Mesenchymal stem cell (in vitro differentiated cells and primary cell): ENCODE results near the gene EML1.
A peak's percentile ranks its signal among the peaks of the same experiment; 100 is the strongest.

ENCODE experiments used
- DNase-seq: peaks from one replicate; pipeline ENCODE4 v3.0.0-alpha.2; 2013
- H2AFZ ChIP-seq: one replicate; pipeline ENCODE4 v1.6.1; 2013; ENCODE audit warnings: low read depth, mild to moderate bottlenecking, control low read depth, inconsistent platforms, low read length, moderate library complexity
- H2AK5ac ChIP-seq: 2 replicates; pipeline ENCODE4 v1.6.1; 2013; ENCODE audit warnings: low read length, moderate library complexity, mild to moderate bottlenecking, inconsistent platforms; ENCODE audit not compliant: severe bottlenecking
- H2BK120ac ChIP-seq: one replicate; pipeline ENCODE4 v1.6.1; 2013; ENCODE audit warnings: low read depth, mild to moderate bottlenecking, inconsistent platforms, low read length, moderate library complexity
- H2BK12ac ChIP-seq, 2 experiments: one replicate each; pipeline ENCODE4 v1.6.1; 2013; ENCODE audit warnings: inconsistent platforms in 2 of 2, low read length in 2 of 2, mild to moderate bottlenecking in 2 of 2, moderate library complexity in 2 of 2, control low read depth in 1 of 2
- H2BK15ac ChIP-seq: one replicate; pipeline ENCODE4 v1.6.1; 2013; ENCODE audit warnings: mild to moderate bottlenecking, low read depth, inconsistent platforms; ENCODE audit not compliant: poor library complexity, severe bottlenecking
- H2BK5ac ChIP-seq: 2 replicates; pipeline ENCODE4 v1.6.1; 2013; ENCODE audit warnings: low read depth, mild to moderate bottlenecking, low read length, control low read depth, inconsistent platforms; ENCODE audit not compliant: poor library complexity, severe bottlenecking
- H3K14ac ChIP-seq, 2 experiments: one replicate each; pipeline ENCODE4 v1.6.1; 2013; ENCODE audit warnings: inconsistent platforms in 2 of 2, low read length in 2 of 2, control low read depth in 1 of 2, mild to moderate bottlenecking in 1 of 2, moderate library complexity in 1 of 2
- H3K18ac ChIP-seq, 2 experiments: one replicate each; pipeline ENCODE4 v1.6.1; 2013; ENCODE audit warnings: inconsistent platforms in 2 of 2, low read length in 2 of 2, control low read depth in 1 of 2, low read depth in 1 of 2, mild to moderate bottlenecking in 1 of 2
- H3K23ac ChIP-seq, 2 experiments: one replicate each; pipeline ENCODE4 v1.6.1; 2013; ENCODE audit warnings: inconsistent platforms in 2 of 2, low read length in 2 of 2, mild to moderate bottlenecking in 2 of 2, moderate library complexity in 2 of 2, control low read depth in 1 of 2
- H3K27ac ChIP-seq: 2 replicates; pipeline ENCODE4 v1.5.1; 2013; ENCODE audit warnings: mild to moderate bottlenecking, moderate library complexity, low read length, control low read depth, inconsistent platforms; ENCODE audit not compliant: poor library complexity, severe bottlenecking
- H3K27me3 ChIP-seq, 2 experiments: 2 replicates each; pipeline versions ENCODE4 v1.6.1 to v1.7.0; 2013; ENCODE audit warnings: low read length in 2 of 2, mild to moderate bottlenecking in 2 of 2, moderate library complexity in 2 of 2, control low read depth in 1 of 2, inconsistent platforms in 1 of 2; ENCODE audit not compliant: control insufficient read depth in 1 of 2, insufficient read depth in 1 of 2
- H3K36me3 ChIP-seq, 2 experiments: 2 replicates each; pipeline versions ENCODE4 v1.6.1 to v1.7.0; 2013; ENCODE audit warnings: low read length in 2 of 2, control low read depth in 1 of 2, inconsistent platforms in 1 of 2, low read depth in 1 of 2, mild to moderate bottlenecking in 1 of 2; ENCODE audit not compliant: insufficient read depth in 2 of 2, control insufficient read depth in 1 of 2
- H3K4ac ChIP-seq, 2 experiments: one replicate each; pipeline ENCODE4 v1.6.1; 2013; ENCODE audit warnings: inconsistent platforms in 2 of 2, low read length in 2 of 2, mild to moderate bottlenecking in 2 of 2, moderate library complexity in 2 of 2, control low read depth in 1 of 2, low read depth in 1 of 2
- H3K4me1 ChIP-seq: 2 replicates; pipeline ENCODE4 v1.6.1; 2013; ENCODE audit warnings: low read depth, low read length, control low read depth; ENCODE audit not compliant: control insufficient read depth, insufficient read depth
- H3K4me2 ChIP-seq: 2 replicates; pipeline ENCODE4 v1.6.1; 2013; ENCODE audit warnings: low read length, mild to moderate bottlenecking, inconsistent platforms; ENCODE audit not compliant: poor library complexity, severe bottlenecking
- H3K4me3 ChIP-seq, 2 experiments: 2 replicates each; pipeline versions ENCODE4 v1.5.1 to v1.7.0; 2013; ENCODE audit warnings: low read length in 2 of 2, mild to moderate bottlenecking in 2 of 2, control low read depth in 1 of 2, low read depth in 1 of 2; ENCODE audit not compliant: insufficient read depth in 1 of 2
- H3K79me1 ChIP-seq: replicated peaks from 2 replicates; pipeline ENCODE4 v1.6.1; 2013; ENCODE audit warnings: mild to moderate bottlenecking, control low read depth, low read length, inconsistent platforms; ENCODE audit not compliant: poor library complexity, severe bottlenecking
- H3K9ac ChIP-seq: 2 replicates; pipeline ENCODE4 v1.7.0; 2013; ENCODE audit warnings: mild to moderate bottlenecking, low read length, moderate library complexity
- H3K9me3 ChIP-seq: 2 replicates; pipeline ENCODE4 v1.7.0; 2013; ENCODE audit warnings: mild to moderate bottlenecking, low read length; ENCODE audit not compliant: control insufficient read depth
- H4K8ac ChIP-seq: one replicate; pipeline ENCODE4 v1.6.1; 2013; ENCODE audit warnings: inconsistent platforms, mild to moderate bottlenecking, low read length, moderate library complexity
- H4K91ac ChIP-seq: one replicate; pipeline ENCODE4 v1.6.1; 2013; ENCODE audit warnings: mild to moderate bottlenecking, low read length, inconsistent platforms
- WGBS: methylation state at CpG from one replicate; pipeline ENCODE4 v1.1.7; 2013; ENCODE audit warnings: mixed read lengths; 5-methylcytosine and 5-hydroxymethylcytosine counted together

EML1 gene

DNA sequence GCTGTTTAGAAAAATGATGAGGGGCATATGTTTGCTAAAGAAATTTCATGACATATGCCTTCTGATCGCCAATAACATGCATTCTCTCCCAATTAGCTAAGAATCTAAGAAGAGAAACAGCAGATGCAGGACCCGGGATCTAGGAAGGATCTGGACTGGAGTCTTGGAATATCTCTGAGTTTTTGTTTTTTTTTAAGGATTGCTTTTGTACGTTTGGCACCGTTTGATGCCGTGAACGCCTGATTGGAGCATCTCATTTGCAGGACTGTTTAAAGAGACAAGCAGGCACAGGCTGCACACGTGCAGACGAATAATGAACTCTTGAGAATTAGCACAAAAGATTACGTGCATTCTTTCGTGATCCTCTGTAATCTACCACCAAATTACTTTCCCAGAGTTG lies 13.6 kb downstream of the EML1 start:
- H2AK5ac ChIP-seq, result no peak overlapping the region

GRCh38 chr14:99807413-99808153 lies 14.4 kb downstream of the EML1 start:
- H3K4me2 ChIP-seq, result no peak overlapping the region
- no peak overlapping the region for H3K18ac ChIP-seq
- no peak overlapping the region for H2AK5ac ChIP-seq
- H4K91ac ChIP-seq, result no peak overlapping the region
- WGBS, result 95% methylated on average over 9 of the region's 10 CpGs
- no peak overlapping the region for H2AFZ ChIP-seq
- no peaks in the 10 kb centered on the region for H3K9me3 ChIP-seq
- H3K23ac ChIP-seq, result no peak overlapping the region
- H3K9ac ChIP-seq, result peak overlapping the region; percentile 75
- H2BK120ac ChIP-seq, result no peak overlapping the region
- peaks cover 20% of the 10 kb centered on the region for H3K79me1 ChIP-seq
- no peak overlapping the region for H3K4ac ChIP-seq
- H3K36me3 ChIP-seq, result no peaks in the 10 kb centered on the region
- H3K27ac ChIP-seq, result no peak overlapping the region
- peak overlapping the region in 1 of 2 experiments; percentile 59 for H3K4me3 ChIP-seq
- H3K27me3 ChIP-seq, result no peaks in the 10 kb centered on the region
- no peak overlapping the region for H3K14ac ChIP-seq
- H2BK15ac ChIP-seq, result no peak overlapping the region
- H2BK5ac ChIP-seq, result no peak overlapping the region
- DNase-seq, result no peak
- H3K4me1 ChIP-seq, result peaks cover 4% of the 10 kb centered on the region
- no peak overlapping the region for H4K8ac ChIP-seq
- no peak overlapping the region for H2BK12ac ChIP-seq

More for the DNA sequence above, 13.6 kb downstream of the EML1 start:
- Histone ChIP-seq H2AFZ (no peak overlapping the region), H3K14ac (no peak overlapping the region), H4K91ac (no peak overlapping the region), H3K4me2 (no peak overlapping the region), H3K4ac (no peak overlapping the region), H3K36me3 (no peaks in the 10 kb centered on the region), H3K4me3 (peak overlapping the region in 1 of 2 experiments; percentile 59), H3K79me1 (peaks cover 25% of the 10 kb centered on the region), H3K27me3 (no peaks in the 10 kb centered on the region), H3K18ac (no peak overlapping the region), H3K9ac (no peak overlapping the region), H2BK5ac (no peak overlapping the region), H4K8ac (no peak overlapping the region), H3K23ac (no peak overlapping the region), H3K9me3 (no peaks in the 10 kb centered on the region), H2BK12ac (no peak overlapping the region), H3K27ac (no peak overlapping the region), H2BK120ac (no peak overlapping the region), H2BK15ac (no peak overlapping the region), H3K4me1 (peaks cover 11% of the 10 kb centered on the region)
- WGBS, result 93% methylated on average over 9 of the region's 10 CpGs
- DNase-seq, result no peak

DNA sequence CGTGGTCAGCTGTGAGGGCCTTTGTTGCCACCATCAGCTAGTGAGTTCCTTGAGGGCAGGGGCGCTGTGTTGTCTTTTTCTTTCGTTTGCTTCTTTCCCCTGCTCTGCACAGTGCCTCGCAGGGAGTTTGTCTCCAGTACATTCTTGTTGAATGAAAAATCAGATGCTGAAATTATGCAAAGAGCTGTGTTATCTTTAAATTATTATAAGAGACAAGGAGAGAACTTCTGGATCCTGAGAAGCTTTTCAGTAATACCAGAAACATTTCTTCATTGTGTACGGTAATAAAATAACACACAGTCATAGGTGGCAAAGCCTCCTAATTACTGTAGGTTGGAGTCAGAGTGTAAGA lies 14.9 kb downstream of the EML1 start:
- Histone ChIP-seq H2BK12ac (no peak overlapping the region), H3K79me1 (peaks cover 20% of the 10 kb centered on the region), H2BK120ac (no peak overlapping the region), H3K4me1 (peaks cover 4% of the 10 kb centered on the region), H3K18ac (no peak overlapping the region), H2BK5ac (no peak overlapping the region), H4K8ac (no peak overlapping the region), H3K9me3 (no peaks in the 10 kb centered on the region), H3K36me3 (no peaks in the 10 kb centered on the region), H3K27me3 (no peaks in the 10 kb centered on the region), H3K9ac (peak overlapping the region; percentile 75), H3K4me3 (peak overlapping the region in 1 of 2 experiments; percentile 59), H3K27ac (no peak overlapping the region), H2AFZ (no peak overlapping the region), H4K91ac (no peak overlapping the region), H3K4ac (no peak overlapping the region), H2AK5ac (no peak overlapping the region), H3K23ac (no peak overlapping the region), H3K4me2 (no peak overlapping the region), H3K14ac (no peak overlapping the region), H2BK15ac (no peak overlapping the region)
- DNase-seq, result no peak
- WGBS, result 91% methylated on average over 3 of the region's 5 CpGs

GRCh38 chr14:99808515-99808914 lies 15.3 kb downstream of the EML1 start:
- H3K27ac ChIP-seq, result no peak overlapping the region
- DNase-seq, result no peak
- H3K23ac ChIP-seq, result no peak overlapping the region
- no peak overlapping the region for H2AK5ac ChIP-seq
- H3K79me1 ChIP-seq, result peaks cover 19% of the 10 kb centered on the region
- H2BK15ac ChIP-seq, result no peak overlapping the region
- H3K14ac ChIP-seq, result no peak overlapping the region
- H3K27me3 ChIP-seq, result no peaks in the 10 kb centered on the region
- H3K4me1 ChIP-seq, result peaks cover 4% of the 10 kb centered on the region
- no peak overlapping the region for H2BK120ac ChIP-seq
- H3K9me3 ChIP-seq, result no peaks in the 10 kb centered on the region
- H4K91ac ChIP-seq, result no peak overlapping the region
- H3K4ac ChIP-seq, result no peak overlapping the region
- H3K36me3 ChIP-seq, result no peaks in the 10 kb centered on the region
- H3K4me2 ChIP-seq, result no peak overlapping the region
- H2BK12ac ChIP-seq, result no peak overlapping the region
- no peak overlapping the region for H4K8ac ChIP-seq
- H3K4me3 ChIP-seq, result peak overlapping the region in 1 of 2 experiments; percentile 1
- peak overlapping the region; percentile 75 for H3K9ac ChIP-seq
- no peak overlapping the region for H3K18ac ChIP-seq
- H2BK5ac ChIP-seq, result no peak overlapping the region
- 92% methylated on average over 2 of the region's 3 CpGs for WGBS
- H2AFZ ChIP-seq, result no peak overlapping the region
